ENCODE measurements around the gene THSD7A.

GRCh38 chr7:11701829-11702560 lies 130.0 kb downstream of the THSD7A start:
- TF ChIP-seq CTCF (conservative IDR thresholded peaks at IDR 0.05; ENCODE audit: low read depth, low read length) (no peak), BHLHE40 (IDR thresholded peaks at IDR 0.05; ENCODE audit: low read depth, low read length) (no peak), RAD21 (IDR thresholded peaks at IDR 0.05; ENCODE audit: low read length) (no peak), POLR2A (IDR thresholded peaks at IDR 0.05; ENCODE audit: low read depth, low read length) (no peak), USF2 (IDR thresholded peaks at IDR 0.05; ENCODE audit: low read depth, low read length) (no peak), ELK1 (IDR thresholded peaks at IDR 0.05; ENCODE audit: borderline replicate concordance, low read depth, low read length) (no peak), RCOR1 (IDR thresholded peaks at IDR 0.05; ENCODE audit: insufficient replicate concordance, low read length) (no peak), CHD1 (IDR thresholded peaks at IDR 0.05; ENCODE audit: low read depth, low read length) (no peak), MAZ (IDR thresholded peaks at IDR 0.05; ENCODE audit: borderline replicate concordance, low read depth, low read length) (no peak), CEBPB (IDR thresholded peaks at IDR 0.05; ENCODE audit: low read depth, low read length) (no peak), RFX5 (IDR thresholded peaks at IDR 0.05; ENCODE audit: low read depth, low read length) (no peak)

Measured in IMR-90 (cell line).